Prostate gland (tissue), 2 donors: ENCODE results near the gene EN1. TPM values are rescaled to one million over a fixed set of nuclear protein-coding genes. Genes with fewer than 3 reads are reported as not detected.

Experiments
- DNase-seq: peaks from one replicate; pipeline ENCODE4 v3.0.0-alpha.2; 2019; ENCODE audit warnings: low spot score
- H3K27ac ChIP-seq, 2 donors: fragments of 200-600 bp; sonication (generic); 2 replicates each; pipeline ENCODE4 v1.5.1; 2017 to 2019
- H3K27me3 ChIP-seq: fragments of 200-600 bp; sonication (generic); replicated peaks from 2 replicates; pipeline ENCODE4 v1.5.1; 2019; ENCODE audit not compliant: insufficient read depth
- H3K36me3 ChIP-seq, 2 donors: fragments of 200-600 bp; sonication (generic); 1 replicate in 1 of 2; 2 replicates in 1 of 2; pipeline versions ENCODE4 v1.5.1 to v1.8.1; 2017 to 2019
- H3K4me1 ChIP-seq: fragments of 200-600 bp; sonication (generic); replicated peaks from 2 replicates; pipeline ENCODE4 v1.5.1; 2019
- H3K4me3 ChIP-seq, 2 donors: fragments of 200-600 bp; sonication (generic); 2 replicates each; pipeline ENCODE4 v1.5.1; 2017 to 2019
- H3K9me3 ChIP-seq: fragments of 200-600 bp; sonication (generic); 2 replicates; pipeline ENCODE4 v1.5.1; 2017
- CTCF ChIP-seq, 4 experiments: fragments of 200-600 bp in 2 of 4; fragments of 450-650 bp in 2 of 4; sonication (generic) in 2 of 4; IDR thresholded peaks; 1 replicate in 3 of 4; 2 replicates in 1 of 4; pipeline ENCODE4 v1.5.1; 2016 to 2019; ENCODE audit warnings: antibody characterized with exemption in 4 of 4, mild to moderate bottlenecking in 2 of 4, moderate library complexity in 2 of 4
- POLR2A ChIP-seq: fragments of 450-650 bp; IDR thresholded peaks from one replicate; pipeline ENCODE4 v1.6.1; 2016; ENCODE audit warnings: antibody characterized with exemption, mild to moderate bottlenecking
- POLR2AphosphoS5 ChIP-seq: sonication (generic); formaldehyde crosslinking; IDR thresholded peaks from one replicate; pipeline ENCODE4 v1.6.1; 2017; ENCODE audit warnings: antibody characterized with exemption
- WGBS: methylation state at CpG from one replicate; pipeline ENCODE4 v1.1.5; 2018; 5-methylcytosine and 5-hydroxymethylcytosine counted together
- intact Hi-C: fragments of 100-400 bp; cut with DNase I; formaldehyde crosslinking; loops from one replicate; pipeline ENCODE4 v1.14.2; 2022
- total RNA-seq, 2 donors: library from RNA; depleted of rRNA; stranded (reverse); fragments of >200 nt; gene quantifications; one replicate each; pipeline ENCODE4 v1.1.0, GENCODE V29; 2016

The EN1 gene
- total RNA-seq, 2 donors from 2014 or later: 0.09 TPM; not detected in 1

GRCh38 chr2:118813601-118814339 lies 33.7 kb downstream of the EN1 start:
- no peaks in the 10 kb centered on the region for H3K4me1 ChIP-seq
- TF ChIP-seq CTCF (IDR thresholded peaks at IDR 0.05) (no peak), POLR2A (no peak), POLR2AphosphoS5 (no peak)
- 63% methylated on average over 13 of the region's 13 CpGs for WGBS
- H3K4me3 ChIP-seq: no peak overlapping the region
- H3K27ac ChIP-seq: no peak overlapping the region
- DNase-seq: no peak
- H3K36me3 ChIP-seq: no peaks in the 10 kb centered on the region
- intact Hi-C loops: no loop called here
- H3K27me3 ChIP-seq: peaks cover 7% of the 10 kb centered on the region
- no peaks in the 10 kb centered on the region for H3K9me3 ChIP-seq

GRCh38 chr2:118813111-118813510 lies 34.3 kb downstream of the EN1 start:
- DNase-seq: no peak
- H3K36me3 ChIP-seq: no peaks in the 10 kb centered on the region
- H3K4me1 ChIP-seq: no peaks in the 10 kb centered on the region
- peaks cover 7% of the 10 kb centered on the region for H3K27me3 ChIP-seq
- intact Hi-C loops: no loop called here
- no peaks in the 10 kb centered on the region for H3K9me3 ChIP-seq
- no peak for TF ChIP-seq POLR2A
- no peak for TF ChIP-seq POLR2AphosphoS5
- no peak for TF ChIP-seq CTCF (IDR thresholded peaks at IDR 0.05)
- H3K4me3 ChIP-seq: no peak overlapping the region
- WGBS: 62% methylated on average over 8 of the region's 8 CpGs
- no peak overlapping the region for H3K27ac ChIP-seq

DNA sequence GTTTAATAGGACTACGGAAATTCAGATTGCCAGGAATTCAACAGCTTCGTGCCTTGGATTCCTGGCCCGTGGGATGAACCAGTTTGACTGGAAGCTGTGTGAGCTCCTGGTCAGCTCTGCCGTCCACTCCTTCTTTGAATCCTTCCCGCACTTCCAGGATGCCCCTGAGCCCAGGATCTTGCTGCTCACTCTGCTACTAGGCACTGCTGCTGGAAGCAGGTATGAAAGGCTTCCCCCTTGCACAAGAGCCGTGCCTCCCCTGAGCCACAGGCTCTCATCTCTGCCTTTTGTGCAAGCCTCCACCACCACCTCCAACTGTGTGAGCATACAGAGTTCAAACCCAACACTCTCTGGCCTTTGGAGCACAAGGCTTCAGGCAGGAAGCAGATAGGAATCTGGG lies 34.9 kb downstream of the EN1 start:
- Histone ChIP-seq H3K27me3 (peaks cover 7% of the 10 kb centered on the region), H3K4me3 (no peak overlapping the region), H3K27ac (no peak overlapping the region), H3K9me3 (no peaks in the 10 kb centered on the region), H3K36me3 (no peaks in the 10 kb centered on the region), H3K4me1 (no peaks in the 10 kb centered on the region)
- intact Hi-C loops: no loop called here
- DNase-seq: no peak
- TF ChIP-seq POLR2A (no peak), CTCF (IDR thresholded peaks at IDR 0.05) (no peak), POLR2AphosphoS5 (no peak)
- WGBS: 29% methylated on average over 6 of the region's 6 CpGs

- 81% methylated on average over 2 of the region's 2 CpGs for WGBS
- TF ChIP-seq CTCF (IDR thresholded peaks at IDR 0.05): no peak
- TF ChIP-seq POLR2AphosphoS5: no peak
- no peak for TF ChIP-seq POLR2A
- no peaks in the 10 kb centered on the region for H3K9me3 ChIP-seq
- H3K27ac ChIP-seq: no peak overlapping the region
- peaks cover 7% of the 10 kb centered on the region for H3K27me3 ChIP-seq
- no peaks in the 10 kb centered on the region for H3K4me1 ChIP-seq
- DNase-seq: no peak
- no peak overlapping the region for H3K4me3 ChIP-seq
- H3K36me3 ChIP-seq: no peaks in the 10 kb centered on the region
- intact Hi-C loops: no loop called here
Observed at GRCh38 chr2:118811514-118812115, 35.8 kb downstream of the EN1 start.

- Histone ChIP-seq H3K9me3 (no peaks in the 10 kb centered on the region), H3K27me3 (peaks cover 7% of the 10 kb centered on the region), H3K4me1 (no peaks in the 10 kb centered on the region), H3K4me3 (no peak overlapping the region), H3K36me3 (no peaks in the 10 kb centered on the region), H3K27ac (no peak overlapping the region)
- no peak for DNase-seq
- TF ChIP-seq CTCF (IDR thresholded peaks at IDR 0.05) (no peak), POLR2AphosphoS5 (no peak), POLR2A (no peak)
- 80% methylated on average over 7 of the region's 7 CpGs for WGBS
- intact Hi-C loops: no loop called here
Observed at GRCh38 chr2:118810766-118811165, 36.7 kb downstream of the EN1 start.
